GM21526 (cell line): ENCODE data around the gene DEGS1.

Experiments
- ATAC-seq: cut with Tn5 transposase; IDR thresholded peaks from one replicate; pipeline ENCODE4 v1.9.1; 2021; ENCODE audit warnings: moderate library complexity; ENCODE audit not compliant: unreplicated experiment, low FRiP score

DEGS1 gene

GRCh38 chr1:224212618-224213061, 29.6 kb downstream of the DEGS1 start:
- no peak for ATAC-seq

GRCh38 chr1:224213438-224214119, 30.5 kb downstream of the DEGS1 start:
- ATAC-seq = no peak

GRCh38 chr1:224216382-224216781, 33.3 kb downstream of the DEGS1 start:
- ATAC-seq = no peak

- no peak for ATAC-seq
Measured at GRCh38 chr1:224217655-224218623, 34.9 kb downstream of the DEGS1 start.

GRCh38 chr1:224219011-224219611, 36.1 kb downstream of the DEGS1 start:
- no peak for ATAC-seq

GRCh38 chr1:224219612-224220059, 36.6 kb downstream of the DEGS1 start:
- no peak for ATAC-seq

GRCh38 chr1:224223819-224224714, 41.0 kb downstream of the DEGS1 start:
- no peak for ATAC-seq

GRCh38 chr1:224226849-224227502, 43.9 kb downstream of the DEGS1 start:
- no peak for ATAC-seq

- no peak for ATAC-seq
Measured at GRCh38 chr1:224234017-224234416, 51.0 kb downstream of the DEGS1 start.

- ATAC-seq = no peak
Measured at GRCh38 chr1:224235813-224236493, 52.9 kb downstream of the DEGS1 start.

- no peak for ATAC-seq
Measured at GRCh38 chr1:224237119-224237881, 54.3 kb downstream of the DEGS1 start.

- no peak for ATAC-seq
Measured at GRCh38 chr1:224238212-224238611, 55.2 kb downstream of the DEGS1 start.

GRCh38 chr1:224238756-224239155, 55.7 kb downstream of the DEGS1 start:
- ATAC-seq = no peak
